Epithelial cell of proximal tubule (primary cell): ENCODE data around the gene TMEM82. TPM values are rescaled to one million over a fixed set of nuclear protein-coding genes. Genes with fewer than 3 reads are reported as not detected.

Experiments used
- DNase-seq: peaks from one replicate; pipeline ENCODE4 v3.0.0-alpha.2; 2011; ENCODE audit warnings: low read depth
- H3K4me3 ChIP-seq: 2 replicates; pipeline ENCODE4 v1.5.1; 2011; ENCODE audit warnings: low read depth, mild to moderate bottlenecking, low read length
- total RNA-seq: library from RNA; depleted of rRNA; stranded (reverse); fragments of >200 nt; gene quantifications from 2 replicates; pipeline ENCODE4 v1.2.3, GENCODE V29; 2015
- TF ChIP-seq, protein P1 (sequence below): conservative IDR thresholded peaks from 2 replicates; pipeline ENCODE4 v1.5.1; 2012; ENCODE audit warnings: low read depth, mild to moderate bottlenecking, low read length

The TMEM82 gene
- total RNA-seq, 1 donor from 2014 or later: not detected

DNA sequence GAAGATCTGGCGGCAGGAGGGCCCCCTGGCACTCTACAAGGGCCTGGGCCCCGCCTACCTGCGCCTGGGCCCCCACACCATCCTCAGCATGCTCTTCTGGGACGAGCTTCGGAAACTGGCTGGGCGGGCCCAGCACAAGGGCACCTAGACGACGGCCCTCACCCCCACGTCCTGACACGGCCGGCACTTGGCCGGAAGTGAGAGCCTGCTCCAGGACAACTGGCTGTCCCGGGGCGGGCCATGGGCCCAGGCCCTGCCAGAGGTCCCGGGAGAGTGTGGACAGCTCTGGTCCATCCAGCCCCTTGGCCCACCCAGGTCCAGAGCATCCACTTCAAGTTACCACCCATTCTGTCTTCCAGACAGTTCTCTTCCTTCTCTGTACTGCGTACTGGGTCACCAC is 3.0 kb upstream of the TMEM82 start:
- DNase-seq: no peak

GRCh38 chr1:15739745-15740144 is 2.6 kb upstream of the TMEM82 start:
- no peak for DNase-seq
- TF ChIP-seq, protein P1, sequence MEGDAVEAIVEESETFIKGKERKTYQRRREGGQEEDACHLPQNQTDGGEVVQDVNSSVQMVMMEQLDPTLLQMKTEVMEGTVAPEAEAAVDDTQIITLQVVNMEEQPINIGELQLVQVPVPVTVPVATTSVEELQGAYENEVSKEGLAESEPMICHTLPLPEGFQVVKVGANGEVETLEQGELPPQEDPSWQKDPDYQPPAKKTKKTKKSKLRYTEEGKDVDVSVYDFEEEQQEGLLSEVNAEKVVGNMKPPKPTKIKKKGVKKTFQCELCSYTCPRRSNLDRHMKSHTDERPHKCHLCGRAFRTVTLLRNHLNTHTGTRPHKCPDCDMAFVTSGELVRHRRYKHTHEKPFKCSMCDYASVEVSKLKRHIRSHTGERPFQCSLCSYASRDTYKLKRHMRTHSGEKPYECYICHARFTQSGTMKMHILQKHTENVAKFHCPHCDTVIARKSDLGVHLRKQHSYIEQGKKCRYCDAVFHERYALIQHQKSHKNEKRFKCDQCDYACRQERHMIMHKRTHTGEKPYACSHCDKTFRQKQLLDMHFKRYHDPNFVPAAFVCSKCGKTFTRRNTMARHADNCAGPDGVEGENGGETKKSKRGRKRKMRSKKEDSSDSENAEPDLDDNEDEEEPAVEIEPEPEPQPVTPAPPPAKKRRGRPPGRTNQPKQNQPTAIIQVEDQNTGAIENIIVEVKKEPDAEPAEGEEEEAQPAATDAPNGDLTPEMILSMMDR: peak; percentile 29
- H3K4me3 ChIP-seq: no peak overlapping the region

More for the DNA sequence above, 3.0 kb upstream of the TMEM82 start:
- TF ChIP-seq, protein P1: no peak
- no peak overlapping the region for H3K4me3 ChIP-seq

GRCh38 chr1:15740924-15741850 is 1.1 kb upstream of the TMEM82 start:
- no peak overlapping the region for H3K4me3 ChIP-seq
- TF ChIP-seq, protein P1: peak; percentile 92
- no peak for DNase-seq

- DNase-seq: no peak
- H3K4me3 ChIP-seq: no peak overlapping the region
- TF ChIP-seq, protein P1: no peak
Observed at GRCh38 chr1:15744122-15744679, 1.9 kb downstream of the TMEM82 start.

DNA sequence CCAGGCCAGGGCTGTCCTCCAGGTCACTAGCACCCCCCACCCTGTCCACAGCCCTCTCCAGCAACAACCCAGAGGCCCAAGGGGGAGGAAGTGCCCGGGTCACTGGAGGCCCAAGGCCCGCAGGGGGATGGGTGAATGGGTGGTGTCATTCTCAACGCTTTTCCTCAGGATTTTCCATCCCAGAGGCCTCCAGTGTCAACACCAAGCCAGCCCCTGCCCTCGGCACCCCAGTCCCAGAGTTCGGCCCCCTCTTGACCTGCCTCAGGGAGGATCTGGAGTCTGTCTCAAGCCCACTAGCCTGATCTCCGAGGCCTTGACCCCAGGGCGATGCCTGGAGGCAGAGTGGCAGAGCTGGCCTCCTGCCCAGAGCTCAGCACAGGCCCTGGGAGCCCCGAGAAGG is 5.1 kb downstream of the TMEM82 start:
- no peak for DNase-seq
- H3K4me3 ChIP-seq: no peak overlapping the region
- TF ChIP-seq, protein P1: no peak

GRCh38 chr1:15748264-15748663 is 6.0 kb downstream of the TMEM82 start:
- no peak for DNase-seq
- TF ChIP-seq, protein P1: no peak
- no peak overlapping the region for H3K4me3 ChIP-seq
